HFF-Myc (cell line): ENCODE results near the gene ZNF146.
"Not testable (repeated sequence)": the region's sequence is repeated elsewhere in the genome, so short reads cannot be mapped to it uniquely, and the experiment has no call there.

Experiments
- DNase-seq: peaks from one replicate; pipeline ENCODE4 v3.0.0-alpha.2; 2011; ENCODE audit warnings: low read depth; ENCODE audit errors: extremely low read depth
- H3K4me3 ChIP-seq: replicated peaks from 2 replicates; pipeline ENCODE4 v1.5.1; 2011; ENCODE audit warnings: low read depth, mild to moderate bottlenecking, control low read depth, low read length
- CTCF ChIP-seq: IDR thresholded peaks from 2 replicates; pipeline ENCODE4 v1.5.1; 2012; ENCODE audit warnings: mild to moderate bottlenecking, low read depth, low read length, control low read depth; ENCODE audit errors: missing control alignments

The ZNF146 gene

GRCh38 chr19:36212895-36213294, 2.0 kb upstream of the ZNF146 start:
- no peak for TF ChIP-seq CTCF
- no peak for DNase-seq
- H3K4me3 ChIP-seq = no peak overlapping the region

GRCh38 chr19:36215276-36216123, 594 bp downstream of the ZNF146 start:
- no peak for DNase-seq
- TF ChIP-seq CTCF = no peak

DNA sequence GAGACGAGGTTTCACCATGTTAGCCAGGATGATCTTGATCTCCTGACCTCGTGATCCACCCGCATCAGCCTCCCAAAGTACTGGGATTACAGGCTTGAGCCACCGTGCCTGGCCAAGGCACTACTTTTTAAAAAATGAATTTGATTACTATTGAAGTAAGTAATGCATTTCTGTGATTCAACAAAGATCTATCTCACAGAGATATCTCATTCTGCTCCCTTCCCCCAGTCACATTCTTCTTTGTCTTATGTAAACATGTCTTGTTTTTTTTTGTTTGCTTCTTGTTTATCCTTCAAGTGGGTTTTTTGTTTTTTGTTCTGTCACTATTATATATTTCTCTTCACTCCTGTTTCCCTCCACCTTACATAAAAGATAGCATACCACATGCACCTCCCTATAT, 6.6 kb downstream of the ZNF146 start:
- no peak overlapping the region for H3K4me3 ChIP-seq
- no peak for DNase-seq
- no peak for TF ChIP-seq CTCF

More at GRCh38 chr19:36215276-36216123, 594 bp downstream of the ZNF146 start:
- peak overlapping the region; percentile 71 for H3K4me3 ChIP-seq

- no peak for DNase-seq
- no peak for TF ChIP-seq CTCF
- no peak overlapping the region for H3K4me3 ChIP-seq
Observed at GRCh38 chr19:36222503-36222902, 7.6 kb downstream of the ZNF146 start.

DNA sequence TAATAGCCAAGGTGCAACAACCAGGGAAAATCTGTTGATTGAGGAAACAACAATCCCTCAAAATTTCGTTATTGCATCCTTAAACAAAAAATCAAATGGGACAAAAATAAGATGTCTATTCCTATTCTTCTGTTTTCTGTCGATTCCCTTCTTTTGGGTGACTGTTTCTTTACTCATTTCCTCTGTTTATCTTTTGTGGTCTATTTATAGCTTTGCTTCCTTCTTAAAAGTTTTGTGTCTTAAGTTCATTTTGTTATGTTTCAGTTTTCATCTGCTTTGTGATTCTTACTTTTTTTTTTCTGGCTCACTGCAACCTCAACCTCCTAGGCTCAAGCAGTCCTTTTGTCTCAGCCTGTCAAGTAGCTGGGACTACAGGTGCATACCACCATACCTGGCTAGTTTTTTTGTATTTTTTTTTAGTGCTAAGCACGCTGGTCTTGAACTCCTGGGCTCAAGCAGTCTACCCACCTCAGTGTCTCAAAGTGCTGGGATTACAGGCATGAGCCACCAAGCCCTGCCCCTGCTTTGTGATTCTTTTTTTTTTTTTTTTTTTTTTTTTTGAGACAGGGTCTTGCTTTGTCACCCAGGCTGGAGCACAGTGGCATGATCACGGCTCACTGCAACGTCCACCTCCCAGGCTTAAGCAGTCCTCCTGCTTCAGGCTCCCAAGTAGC, 10.4 kb downstream of the ZNF146 start:
- TF ChIP-seq CTCF = no peak
- DNase-seq = peak; percentile 29
- H3K4me3 ChIP-seq = peak overlapping the region; percentile 6

- not testable (repeated sequence) for H3K4me3 ChIP-seq
Observed at GRCh38 chr19:36233626-36234025, 18.7 kb downstream of the ZNF146 start.

GRCh38 chr19:36236304-36236945, 21.5 kb downstream of the ZNF146 start:
- no peak for TF ChIP-seq CTCF
- no peak for DNase-seq

More at GRCh38 chr19:36233626-36234025, 18.7 kb downstream of the ZNF146 start:
- DNase-seq = not testable (repeated sequence)

More at GRCh38 chr19:36236304-36236945, 21.5 kb downstream of the ZNF146 start:
- H3K4me3 ChIP-seq = no peak overlapping the region
